ENCODE data around the gene SMG5. TPM values are rescaled to one million over a fixed set of nuclear protein-coding genes. Genes with fewer than 3 reads are reported as not detected.
"Not testable (repeated sequence)": the region's sequence is repeated elsewhere in the genome, so short reads cannot be mapped to it uniquely, and the experiment has no call there.

The SMG5 gene, protein sequence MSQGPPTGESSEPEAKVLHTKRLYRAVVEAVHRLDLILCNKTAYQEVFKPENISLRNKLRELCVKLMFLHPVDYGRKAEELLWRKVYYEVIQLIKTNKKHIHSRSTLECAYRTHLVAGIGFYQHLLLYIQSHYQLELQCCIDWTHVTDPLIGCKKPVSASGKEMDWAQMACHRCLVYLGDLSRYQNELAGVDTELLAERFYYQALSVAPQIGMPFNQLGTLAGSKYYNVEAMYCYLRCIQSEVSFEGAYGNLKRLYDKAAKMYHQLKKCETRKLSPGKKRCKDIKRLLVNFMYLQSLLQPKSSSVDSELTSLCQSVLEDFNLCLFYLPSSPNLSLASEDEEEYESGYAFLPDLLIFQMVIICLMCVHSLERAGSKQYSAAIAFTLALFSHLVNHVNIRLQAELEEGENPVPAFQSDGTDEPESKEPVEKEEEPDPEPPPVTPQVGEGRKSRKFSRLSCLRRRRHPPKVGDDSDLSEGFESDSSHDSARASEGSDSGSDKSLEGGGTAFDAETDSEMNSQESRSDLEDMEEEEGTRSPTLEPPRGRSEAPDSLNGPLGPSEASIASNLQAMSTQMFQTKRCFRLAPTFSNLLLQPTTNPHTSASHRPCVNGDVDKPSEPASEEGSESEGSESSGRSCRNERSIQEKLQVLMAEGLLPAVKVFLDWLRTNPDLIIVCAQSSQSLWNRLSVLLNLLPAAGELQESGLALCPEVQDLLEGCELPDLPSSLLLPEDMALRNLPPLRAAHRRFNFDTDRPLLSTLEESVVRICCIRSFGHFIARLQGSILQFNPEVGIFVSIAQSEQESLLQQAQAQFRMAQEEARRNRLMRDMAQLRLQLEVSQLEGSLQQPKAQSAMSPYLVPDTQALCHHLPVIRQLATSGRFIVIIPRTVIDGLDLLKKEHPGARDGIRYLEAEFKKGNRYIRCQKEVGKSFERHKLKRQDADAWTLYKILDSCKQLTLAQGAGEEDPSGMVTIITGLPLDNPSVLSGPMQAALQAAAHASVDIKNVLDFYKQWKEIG
- 95.6 TPM in 2 replicates for total RNA-seq

- peaks cover 1% of the 10 kb centered on the region for H3K27me3 Mint-ChIP-seq (ENCODE audit: insufficient read depth)
- peak; percentile 94 for DNase-seq (ENCODE audit: low spot score)
- intact Hi-C loops (cut with micrococcal nuclease): loop anchor here (1.0 to 5.0 kb wide), 15 partner anchors 13 to 1145 kb away; partner anchors contain the start of genes CCT3, GLMP, IQGAP3 and KHDC4
- H3K9me3 Mint-ChIP-seq: no peaks in the 10 kb centered on the region
- peak within 1 kb of the TSS; percentile 91 for H3K4me3 Mint-ChIP-seq
- H3K27ac Mint-ChIP-seq: peak within 1 kb of the TSS; percentile 93
- peaks cover 18% of the 10 kb centered on the region for H3K36me3 Mint-ChIP-seq (ENCODE audit: low read depth)
- H3K4me1 Mint-ChIP-seq (ENCODE audit: low read depth): peaks cover 44% of the 10 kb centered on the region
Measured at GRCh38 chr1:156282479-156283222, at the start of gene SMG5. Gene SMG5 (minus strand): TSS chr1:156282825. CDS start chr1:156282680, 145 bp downstream.

GRCh38 chr1:156323179-156323578 lies 40.6 kb upstream of the SMG5 start:
- H3K27ac Mint-ChIP-seq; DNase-seq (ENCODE audit: low spot score); H3K27me3 Mint-ChIP-seq (ENCODE audit: insufficient read depth); H3K9me3 Mint-ChIP-seq; intact Hi-C loops (cut with micrococcal nuclease); H3K4me3 Mint-ChIP-seq; H3K4me1 Mint-ChIP-seq (ENCODE audit: low read depth): not testable (repeated sequence)
- H3K36me3 Mint-ChIP-seq (ENCODE audit: low read depth): peaks cover 32% of the 10 kb centered on the region

DNA sequence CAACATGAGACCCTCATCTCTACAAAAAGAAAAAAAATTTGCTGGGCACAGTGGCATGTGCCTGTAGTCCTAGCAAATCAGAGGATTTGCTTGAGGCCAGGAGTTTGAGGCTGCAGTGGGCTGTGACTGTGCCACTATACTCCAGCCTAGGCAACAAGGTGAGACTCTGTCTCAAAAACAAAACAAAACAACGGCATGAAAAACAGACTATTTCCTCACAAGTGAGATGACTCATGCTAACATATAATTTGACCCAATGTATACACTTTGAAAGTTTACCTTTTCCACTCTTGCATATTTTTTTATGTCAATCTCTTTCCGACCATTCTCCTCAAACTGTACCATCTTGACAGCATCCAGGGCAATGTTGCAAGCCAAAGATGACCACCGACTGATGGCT lies 37.9 kb upstream of the SMG5 start:
- intact Hi-C loops (cut with micrococcal nuclease): no loop called here

GRCh38 chr1:156319664-156320063 lies 37.0 kb upstream of the SMG5 start:
- Mint-ChIP-seq H3K27me3 (ENCODE audit: insufficient read depth) (no peaks in the 10 kb centered on the region), H3K4me3 (no peak overlapping the region), H3K9me3 (no peaks in the 10 kb centered on the region), H3K36me3 (ENCODE audit: low read depth) (peaks cover 45% of the 10 kb centered on the region), H3K27ac (no peak overlapping the region), H3K4me1 (ENCODE audit: low read depth) (no peaks in the 10 kb centered on the region)
- intact Hi-C loops (cut with micrococcal nuclease): loop anchor here (1.0 to 2.0 kb wide), 2 partner anchors 173 to 229 kb away; no protein-coding TSS in a partner anchor
- DNase-seq (ENCODE audit: low spot score): no peak

More for the DNA sequence above, 37.9 kb upstream of the SMG5 start:
- Mint-ChIP-seq H3K27ac (peak overlapping the region; percentile 3), H3K4me1 (ENCODE audit: low read depth) (no peaks in the 10 kb centered on the region), H3K36me3 (ENCODE audit: low read depth) (peaks cover 44% of the 10 kb centered on the region), H3K27me3 (ENCODE audit: insufficient read depth) (no peaks in the 10 kb centered on the region), H3K4me3 (no peak overlapping the region), H3K9me3 (no peaks in the 10 kb centered on the region)
- DNase-seq (ENCODE audit: low spot score): no peak

- H3K4me3 Mint-ChIP-seq: no peak overlapping the region
- intact Hi-C loops (cut with micrococcal nuclease): no loop called here
Measured at GRCh38 chr1:156316909-156317308, 34.3 kb upstream of the SMG5 start.

GRCh38 chr1:156310962-156311361 lies 28.3 kb upstream of the SMG5 start:
- H3K36me3 Mint-ChIP-seq (ENCODE audit: low read depth): peaks cover 44% of the 10 kb centered on the region

More at GRCh38 chr1:156316909-156317308, 34.3 kb upstream of the SMG5 start:
- Mint-ChIP-seq H3K9me3 (no peaks in the 10 kb centered on the region), H3K27ac (no peak overlapping the region), H3K36me3 (ENCODE audit: low read depth) (peaks cover 53% of the 10 kb centered on the region), H3K27me3 (ENCODE audit: insufficient read depth) (no peaks in the 10 kb centered on the region), H3K4me1 (ENCODE audit: low read depth) (no peaks in the 10 kb centered on the region)
- no peak for DNase-seq (ENCODE audit: low spot score)

DNA sequence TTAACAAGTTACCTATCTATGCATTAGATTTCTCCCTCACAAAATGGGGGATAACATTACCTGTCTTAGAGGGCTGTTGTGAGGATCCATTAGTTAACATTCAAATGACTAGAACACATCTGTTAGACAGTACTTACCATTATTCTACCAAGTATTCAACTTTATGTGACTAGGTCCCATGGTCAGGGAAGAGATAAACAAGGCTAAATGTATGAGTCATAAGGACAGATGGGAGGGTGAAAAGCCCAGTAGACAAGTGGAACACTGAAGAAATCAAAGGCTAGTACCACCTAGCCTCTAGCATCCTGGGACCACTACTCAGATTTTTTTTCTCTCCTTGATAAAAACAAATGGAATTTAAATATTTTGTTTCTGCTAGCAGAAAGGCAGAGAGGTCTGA lies 25.5 kb upstream of the SMG5 start:
- H3K36me3 Mint-ChIP-seq (ENCODE audit: low read depth): peaks cover 30% of the 10 kb centered on the region
- no peaks in the 10 kb centered on the region for H3K27me3 Mint-ChIP-seq (ENCODE audit: insufficient read depth)
- H3K27ac Mint-ChIP-seq: no peak overlapping the region
- no peak overlapping the region for H3K4me3 Mint-ChIP-seq
- H3K4me1 Mint-ChIP-seq (ENCODE audit: low read depth): no peaks in the 10 kb centered on the region
- DNase-seq (ENCODE audit: low spot score): no peak
- intact Hi-C loops (cut with micrococcal nuclease): no loop called here
- H3K9me3 Mint-ChIP-seq: no peaks in the 10 kb centered on the region

More at GRCh38 chr1:156310962-156311361, 28.3 kb upstream of the SMG5 start:
- Mint-ChIP-seq H3K9me3 (no peaks in the 10 kb centered on the region), H3K4me3 (no peak overlapping the region), H3K27me3 (ENCODE audit: insufficient read depth) (no peaks in the 10 kb centered on the region), H3K4me1 (ENCODE audit: low read depth) (no peaks in the 10 kb centered on the region), H3K27ac (no peak overlapping the region)
- no peak for DNase-seq (ENCODE audit: low spot score)
- intact Hi-C loops (cut with micrococcal nuclease): no loop called here

- no peaks in the 10 kb centered on the region for H3K9me3 Mint-ChIP-seq
- no peaks in the 10 kb centered on the region for H3K27me3 Mint-ChIP-seq (ENCODE audit: insufficient read depth)
- H3K4me3 Mint-ChIP-seq: no peak overlapping the region
- no peaks in the 10 kb centered on the region for H3K4me1 Mint-ChIP-seq (ENCODE audit: low read depth)
- H3K27ac Mint-ChIP-seq: no peak overlapping the region
- DNase-seq (ENCODE audit: low spot score): no peak
- intact Hi-C loops (cut with micrococcal nuclease): no loop called here
- H3K36me3 Mint-ChIP-seq (ENCODE audit: low read depth): peaks cover 16% of the 10 kb centered on the region
Measured at GRCh38 chr1:156305215-156305614, 22.6 kb upstream of the SMG5 start.

- Mint-ChIP-seq H3K4me3 (no peak overlapping the region), H3K27me3 (ENCODE audit: insufficient read depth) (no peaks in the 10 kb centered on the region), H3K36me3 (ENCODE audit: low read depth) (peaks cover 12% of the 10 kb centered on the region), H3K4me1 (ENCODE audit: low read depth) (no peaks in the 10 kb centered on the region), H3K27ac (no peak overlapping the region), H3K9me3 (no peaks in the 10 kb centered on the region)
- DNase-seq (ENCODE audit: low spot score): no peak
- intact Hi-C loops (cut with micrococcal nuclease): no loop called here
Measured at GRCh38 chr1:156303241-156303640, 20.6 kb upstream of the SMG5 start.

DNA sequence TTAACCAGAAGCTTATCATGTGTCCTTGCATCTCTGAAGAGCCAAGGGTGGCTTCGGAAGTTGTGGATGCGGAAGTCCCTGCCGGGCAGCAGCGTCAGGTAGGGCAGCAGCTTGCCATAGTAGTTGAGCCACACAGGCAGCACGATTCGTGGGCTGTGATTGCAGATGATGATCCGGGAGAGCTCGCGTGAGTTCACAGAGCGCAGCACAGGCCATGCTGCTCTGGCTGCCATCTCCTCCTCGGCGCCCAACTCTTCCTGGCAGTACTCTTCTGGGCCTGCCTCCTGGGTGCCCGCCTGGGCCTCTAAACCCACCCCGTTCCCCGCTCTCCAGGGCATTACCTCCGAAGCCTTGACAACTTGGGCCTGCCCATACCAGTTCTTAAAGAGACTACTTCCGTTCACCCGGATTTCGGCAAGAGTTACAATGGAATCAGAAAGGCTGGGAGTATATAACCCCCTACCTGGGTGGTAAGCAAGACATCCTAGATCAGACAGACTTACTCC lies 16.3 kb upstream of the SMG5 start, which contains the start of gene VHLL:
TSS of gene VHLL (minus strand) at position 456 of the 506 bp plus-strand sequence. CDS start at position 338, 118 bp downstream.
- no peaks in the 10 kb centered on the region for H3K9me3 Mint-ChIP-seq
- intact Hi-C loops (cut with micrococcal nuclease): no loop called here
- no peaks in the 10 kb centered on the region for H3K27me3 Mint-ChIP-seq (ENCODE audit: insufficient read depth)
- peaks cover 15% of the 10 kb centered on the region for H3K4me1 Mint-ChIP-seq (ENCODE audit: low read depth)
- DNase-seq (ENCODE audit: low spot score): no peak
- no peak within 1 kb of the TSS for H3K27ac Mint-ChIP-seq
- H3K4me3 Mint-ChIP-seq: no peak within 1 kb of the TSS
- H3K36me3 Mint-ChIP-seq (ENCODE audit: low read depth): no peaks in the 10 kb centered on the region

DNA sequence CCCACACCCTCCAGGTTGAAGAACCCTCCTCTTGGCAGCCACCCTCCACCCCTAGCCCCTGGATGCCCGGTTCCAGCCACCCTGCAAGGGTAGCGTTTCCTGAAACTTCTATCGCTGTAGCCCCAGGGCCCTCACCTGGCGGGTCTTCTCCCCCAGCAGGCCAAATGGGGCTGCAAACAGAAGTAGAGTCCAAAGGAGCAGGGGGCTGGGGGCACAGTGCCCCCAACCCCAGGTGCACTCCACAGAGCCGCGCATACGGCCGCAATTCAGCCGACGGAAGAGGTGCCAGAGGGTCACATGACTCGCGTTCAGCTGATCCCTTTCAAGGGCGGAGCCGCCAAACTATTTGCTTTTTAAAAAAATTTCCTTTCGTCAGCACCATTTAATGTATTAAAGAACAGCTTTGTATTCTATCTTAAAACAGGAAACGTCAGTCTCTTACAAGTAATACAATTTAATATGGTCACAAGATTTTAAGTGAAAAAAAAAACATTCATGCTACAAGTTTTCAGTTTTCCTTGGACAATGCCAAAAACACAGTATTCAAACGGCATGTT lies 12.8 kb upstream of the SMG5 start, which contains the start of gene GLMP:
TSS of gene GLMP (minus strand) at position 289 of the 557 bp plus-strand sequence. CDS start at position 255, 34 bp downstream.
- Mint-ChIP-seq H3K4me3 (peak within 1 kb of the TSS; percentile 90), H3K36me3 (ENCODE audit: low read depth) (peaks cover 3% of the 10 kb centered on the region), H3K4me1 (ENCODE audit: low read depth) (peaks cover 15% of the 10 kb centered on the region), H3K9me3 (no peaks in the 10 kb centered on the region), H3K27ac (peak within 1 kb of the TSS; percentile 86), H3K27me3 (ENCODE audit: insufficient read depth) (no peaks in the 10 kb centered on the region)
- intact Hi-C loops (cut with micrococcal nuclease): loop anchor here (1.0 kb wide), 2 partner anchors 13 to 43 kb away; partner anchors contain the start of genes CCT3, SMG5 and TSACC
- DNase-seq (ENCODE audit: low spot score): peak; percentile 48

Data from activated T-helper 1 cell treated with anti-CD3 and anti-CD28 coated beads, Interleukin-12 subunit alpha, Interleukin-12 subunit beta, Interleukin-2, Interleukin-4 antibody, amounts not matched to agents 30 ng/mL and 10 ng/mL and 1 ng/mL, durations not matched to agents 14 hours and 24 hours and 36 hours (primary cell).